NCI-H1092 (cell line): ENCODE measurements around the gene MT2A.
"Not testable (repeated sequence)": the region's sequence is repeated elsewhere in the genome, so short reads cannot be mapped to it uniquely, and the experiment has no call there.

Experiments used
- DNase-seq: peaks from one replicate; lab custom pipeline; 2025; lab: John Stamatoyannopoulos, UW

The MT2A gene

DNA sequence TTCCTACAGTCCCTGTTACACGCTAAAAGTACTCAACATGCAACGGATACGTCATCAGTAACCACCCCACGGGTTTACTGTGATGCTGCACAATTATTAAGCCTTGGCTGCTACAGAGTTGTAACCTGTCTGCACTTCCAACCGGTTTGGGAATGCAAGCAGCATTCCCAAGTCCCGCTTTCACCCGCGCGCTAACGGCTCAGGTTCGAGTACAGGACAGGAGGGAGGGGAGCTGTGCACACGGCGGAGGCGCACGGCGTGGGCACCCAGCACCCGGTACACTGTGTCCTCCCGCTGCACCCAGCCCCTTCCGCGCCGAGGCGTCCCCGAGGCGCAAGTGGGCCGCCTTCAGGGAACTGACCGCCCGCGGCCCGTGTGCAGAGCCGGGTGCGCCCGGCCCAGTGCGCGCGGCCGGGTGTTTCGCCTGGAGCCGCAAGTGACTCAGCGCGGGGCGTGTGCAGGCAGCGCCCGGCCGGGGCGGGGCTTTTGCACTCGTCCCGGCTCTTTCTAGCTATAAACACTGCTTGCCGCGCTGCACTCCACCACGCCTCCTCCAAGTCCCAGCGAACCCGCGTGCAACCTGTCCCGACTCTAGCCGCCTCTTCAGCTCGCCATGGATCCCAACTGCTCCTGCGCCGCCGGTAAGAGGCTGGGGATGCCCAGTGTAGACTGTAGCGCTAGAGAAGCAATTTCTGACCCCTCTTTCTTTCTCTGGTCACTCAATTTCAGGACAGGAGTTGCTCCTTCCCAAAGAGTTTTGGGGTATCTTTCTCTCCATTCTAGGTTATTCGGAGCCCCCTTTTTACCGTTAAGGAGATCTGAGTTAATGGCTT is at the start of gene MT2A:
MT2A (plus strand) TSS at position 542 of the 833 bp plus-strand sequence; CDS start at position 614, 72 bp downstream.
- peak; percentile 8 for DNase-seq

DNA sequence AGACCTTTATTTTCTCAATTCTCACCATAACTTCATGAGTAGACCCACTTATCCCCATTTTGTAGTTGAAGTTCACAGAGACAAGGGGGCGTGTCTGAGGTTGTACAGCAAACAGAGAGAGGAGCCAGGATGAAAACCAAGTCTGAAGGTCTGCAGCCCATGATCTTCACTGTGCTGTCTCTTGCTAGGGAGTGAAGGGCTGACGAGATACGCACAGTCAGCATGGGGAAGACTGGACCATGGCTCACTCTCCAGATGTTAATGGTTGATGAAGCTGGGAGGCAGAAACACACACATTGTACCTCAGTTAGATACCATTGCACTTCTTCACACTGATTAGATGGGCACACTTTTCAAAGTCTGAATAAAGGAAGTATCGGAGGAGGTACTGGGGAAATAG is 49.3 kb upstream of the MT2A start:
- DNase-seq, result no peak

DNA sequence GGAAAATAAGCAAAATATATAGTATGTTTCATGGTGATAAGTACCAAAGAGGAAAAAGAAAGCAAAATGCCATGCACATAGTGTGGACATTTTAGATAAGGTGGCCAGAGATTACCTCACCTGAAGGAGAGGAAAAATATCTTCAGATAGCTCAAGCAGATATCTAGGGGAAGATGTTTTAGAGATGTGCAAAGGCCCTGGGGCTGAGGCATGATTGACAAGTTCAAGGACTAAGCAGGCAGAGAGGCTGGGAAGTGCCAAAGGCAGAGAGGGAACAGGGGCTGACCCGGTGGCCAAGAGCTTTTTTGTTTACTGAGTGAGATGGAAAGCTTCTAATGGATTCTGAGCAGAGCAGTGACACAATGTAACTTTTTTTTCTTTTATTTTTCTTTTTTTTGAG is 47.9 kb upstream of the MT2A start:
- DNase-seq, result no peak

DNA sequence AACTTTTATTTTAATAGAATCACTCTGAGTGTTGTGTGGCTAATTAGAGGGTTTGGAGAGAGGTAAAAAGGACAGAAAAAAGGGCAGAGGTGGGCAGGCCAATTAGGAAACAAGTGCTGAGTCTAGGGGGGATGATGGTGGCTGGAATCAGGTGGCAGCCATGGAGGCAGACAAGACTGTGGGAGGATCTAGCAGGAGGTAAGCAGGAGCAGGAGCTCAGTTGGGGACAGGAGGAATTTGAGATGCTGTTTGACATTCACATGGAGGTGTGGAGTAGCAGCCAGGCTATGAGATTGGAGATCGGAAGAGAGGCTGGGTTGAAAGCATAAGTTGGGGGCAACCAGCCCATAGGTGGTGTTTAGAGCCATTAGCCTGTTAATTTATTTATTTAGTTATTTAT is 47.3 kb upstream of the MT2A start:
- DNase-seq, result no peak

DNA sequence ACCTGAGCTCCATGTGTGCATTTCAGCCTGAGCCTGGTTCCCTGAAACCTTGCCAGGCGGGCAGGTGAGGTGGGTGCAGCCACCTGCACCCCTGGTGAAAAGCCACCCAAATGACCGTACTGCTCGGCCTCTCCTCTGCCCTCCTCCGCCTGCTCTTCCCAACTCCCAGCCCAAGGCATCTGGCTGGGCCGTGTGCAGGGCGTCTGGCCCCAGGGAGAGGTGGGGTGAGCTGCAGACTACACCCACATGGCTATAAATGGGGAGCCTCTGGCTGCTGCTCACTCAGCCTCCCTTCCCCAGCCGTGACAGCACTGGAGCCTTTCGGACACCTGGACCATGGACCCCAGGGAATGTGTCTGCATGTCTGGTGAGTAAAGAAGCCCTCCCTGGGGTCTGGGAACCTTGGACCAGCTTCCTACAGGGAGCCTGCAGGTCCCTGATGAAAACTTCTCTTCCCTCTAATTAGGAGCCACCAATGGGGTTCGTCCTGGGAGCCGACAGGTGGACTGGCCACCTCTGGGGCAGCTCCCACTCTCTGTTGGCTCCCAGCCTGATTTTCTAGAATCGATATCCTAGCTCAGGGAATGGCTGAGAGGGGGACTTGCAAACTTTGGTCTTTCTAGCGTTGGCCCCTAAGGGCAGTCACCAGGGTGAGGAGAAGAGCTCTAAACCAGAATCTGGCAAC is 43.4 kb upstream of the MT2A start, which contains the start of gene MT4:
MT4 (plus strand) TSS at position 281 of the 685 bp plus-strand sequence; CDS start at position 337, 56 bp downstream.
- no peak for DNase-seq

DNA sequence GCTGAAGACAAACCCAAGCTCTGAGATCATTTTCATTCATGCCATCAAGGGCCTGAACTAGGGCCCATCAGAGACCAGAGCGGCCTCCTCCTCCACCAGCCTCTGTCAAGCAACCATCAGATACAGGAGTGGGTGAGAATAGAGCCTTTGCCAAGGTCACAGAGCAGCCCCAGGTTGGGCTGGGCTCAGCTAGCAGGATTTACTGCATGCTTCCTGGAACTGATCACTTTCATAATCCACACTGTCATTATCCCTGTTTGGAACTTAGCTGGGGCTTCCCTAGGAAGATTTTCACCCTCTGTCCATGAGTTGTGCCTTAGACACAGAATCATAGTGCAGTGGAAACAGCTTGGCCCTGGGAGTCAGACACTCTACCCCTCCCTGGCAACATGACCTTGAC is 38.4 kb upstream of the MT2A start:
- no peak for DNase-seq

DNA sequence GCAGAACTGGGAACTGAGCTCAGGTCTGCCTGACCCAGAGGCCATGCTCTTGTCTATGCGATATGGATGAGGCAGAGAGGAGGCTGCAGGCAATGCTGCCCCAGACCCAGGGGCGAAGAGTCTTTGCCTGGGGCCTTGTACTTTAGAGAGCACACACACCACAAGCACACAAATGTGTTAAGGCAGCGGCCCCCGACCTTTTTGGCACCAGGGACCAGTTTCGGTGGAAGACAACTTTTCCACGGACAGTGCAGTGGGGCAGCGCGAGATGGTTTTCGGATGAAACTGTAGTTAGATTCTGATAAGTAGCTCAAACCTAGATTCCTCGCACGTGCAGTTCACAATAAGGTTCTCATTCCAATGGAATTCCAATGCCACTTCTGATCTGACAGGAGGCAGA is 36.9 kb upstream of the MT2A start:
- DNase-seq, result no peak

DNA sequence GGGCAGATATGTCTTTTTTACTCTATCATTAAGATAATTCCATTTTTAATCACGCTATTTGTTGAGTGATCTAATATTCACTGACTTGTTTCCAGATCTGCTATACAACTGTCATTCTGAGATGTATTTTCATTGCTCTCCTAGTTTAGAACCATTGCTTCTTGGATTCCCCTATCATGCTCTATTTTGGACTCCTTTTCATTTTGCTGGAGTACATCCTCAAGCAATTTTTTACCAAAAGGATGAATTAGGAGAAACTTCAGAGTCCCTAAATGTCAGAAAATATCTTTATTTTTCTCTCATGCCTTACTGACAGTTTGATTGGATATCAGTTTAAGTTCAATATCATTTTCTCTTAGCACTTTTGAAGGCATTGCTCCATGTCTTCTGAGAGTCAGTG is 33.8 kb upstream of the MT2A start:
- DNase-seq, result no peak

DNA sequence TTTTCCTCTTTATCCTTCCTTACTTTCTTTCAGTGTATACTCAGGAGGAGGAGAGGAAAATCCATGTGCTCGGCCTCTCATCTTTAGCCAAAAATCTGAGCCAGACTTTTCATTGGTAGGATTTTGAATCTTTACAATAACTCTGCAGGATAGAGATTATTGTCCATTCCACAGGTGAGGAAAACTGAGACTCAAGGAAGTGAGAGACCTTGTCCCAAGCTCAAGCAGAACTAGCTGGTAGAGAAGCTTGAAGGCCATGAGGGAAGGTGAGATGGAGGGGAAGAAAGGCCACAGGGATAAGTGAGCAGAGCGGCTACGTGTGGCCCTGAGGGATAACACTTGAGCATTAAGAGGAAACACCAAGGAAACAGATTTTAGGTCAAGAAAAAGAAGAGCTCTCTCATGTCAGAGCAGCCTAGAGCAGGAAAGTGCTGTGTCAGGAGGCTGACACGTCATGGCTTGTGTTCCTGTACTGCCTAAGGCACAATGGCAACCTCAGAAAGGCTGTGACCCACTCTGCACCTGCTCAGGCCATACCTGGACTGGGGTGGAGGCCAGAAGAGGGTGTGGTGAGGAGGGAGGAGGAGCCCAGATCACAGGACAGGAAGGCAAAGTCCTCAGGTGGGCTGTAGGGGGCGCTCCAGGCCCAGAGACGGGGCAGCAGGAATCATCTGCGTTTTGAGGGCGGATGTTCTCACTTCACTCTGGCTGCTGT is 31.6 kb upstream of the MT2A start:
- DNase-seq, result peak; percentile 4

DNA sequence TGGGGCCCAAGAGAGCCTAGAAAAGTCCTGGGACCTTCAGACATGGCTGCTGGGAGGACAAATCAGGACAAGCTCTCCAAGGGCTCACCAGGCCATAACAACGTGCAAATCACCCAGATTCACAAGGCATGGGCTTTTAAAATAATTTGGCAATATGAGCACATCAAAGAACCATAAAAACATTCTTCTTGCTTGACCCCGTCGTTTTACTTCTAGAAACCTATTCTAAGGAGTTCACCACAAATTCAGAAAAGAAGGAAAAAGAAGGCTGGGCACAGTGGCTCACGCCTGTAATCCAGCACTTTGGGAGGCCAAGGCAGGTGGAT is 31.1 kb upstream of the MT2A start:
- DNase-seq, result no peak

DNA sequence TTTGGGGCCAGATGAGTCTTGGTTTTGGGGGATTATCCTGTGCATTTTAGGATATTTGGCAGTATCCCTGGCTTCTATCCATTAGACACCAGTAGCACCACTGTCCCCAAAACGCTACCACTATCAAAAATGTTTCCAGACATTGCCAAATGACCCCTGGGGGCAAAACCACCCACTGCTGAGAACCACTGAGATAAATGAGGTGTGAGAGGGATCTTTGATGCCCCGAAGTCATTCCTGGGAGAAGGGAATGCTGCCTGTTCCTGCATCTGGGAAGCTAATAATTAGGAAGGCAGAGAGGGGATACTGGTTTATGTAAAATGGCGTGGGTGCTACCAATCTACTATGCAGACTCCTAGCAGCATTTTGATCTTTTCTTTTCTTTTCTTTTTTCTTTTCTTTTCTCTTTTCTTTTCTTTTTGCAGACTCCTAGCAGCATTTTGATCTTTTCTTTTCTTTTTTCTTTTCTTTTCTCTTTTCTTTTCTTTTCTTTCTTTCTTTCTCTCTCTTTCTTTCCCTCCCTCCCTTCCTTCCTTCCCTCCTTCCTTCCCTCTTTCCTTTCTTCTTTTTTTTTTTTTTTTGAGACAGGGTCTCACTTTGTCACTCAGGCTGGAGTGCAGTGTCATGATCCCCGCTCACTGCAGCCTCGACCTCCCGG is 27.9 kb upstream of the MT2A start:
- DNase-seq, result no peak

DNA sequence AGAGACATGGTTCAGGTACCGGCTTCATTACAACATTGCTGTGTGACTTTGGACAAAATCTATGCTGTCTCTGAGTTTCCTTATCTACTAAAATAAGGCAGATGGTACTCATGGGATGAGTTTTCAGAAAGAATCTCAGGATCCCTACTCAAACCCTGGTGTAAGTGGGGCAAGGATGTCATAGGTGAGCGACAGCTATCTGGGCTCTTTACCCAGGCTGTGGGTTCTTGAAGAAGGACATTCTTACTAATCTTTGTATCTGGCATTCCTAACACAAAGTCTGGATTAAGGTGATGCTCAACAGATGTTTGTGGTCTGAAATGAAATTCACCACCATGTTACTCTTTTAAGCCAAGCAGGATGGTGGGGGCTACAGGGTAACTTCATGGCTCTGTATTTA is 25.5 kb upstream of the MT2A start:
- not testable (repeated sequence) for DNase-seq

DNA sequence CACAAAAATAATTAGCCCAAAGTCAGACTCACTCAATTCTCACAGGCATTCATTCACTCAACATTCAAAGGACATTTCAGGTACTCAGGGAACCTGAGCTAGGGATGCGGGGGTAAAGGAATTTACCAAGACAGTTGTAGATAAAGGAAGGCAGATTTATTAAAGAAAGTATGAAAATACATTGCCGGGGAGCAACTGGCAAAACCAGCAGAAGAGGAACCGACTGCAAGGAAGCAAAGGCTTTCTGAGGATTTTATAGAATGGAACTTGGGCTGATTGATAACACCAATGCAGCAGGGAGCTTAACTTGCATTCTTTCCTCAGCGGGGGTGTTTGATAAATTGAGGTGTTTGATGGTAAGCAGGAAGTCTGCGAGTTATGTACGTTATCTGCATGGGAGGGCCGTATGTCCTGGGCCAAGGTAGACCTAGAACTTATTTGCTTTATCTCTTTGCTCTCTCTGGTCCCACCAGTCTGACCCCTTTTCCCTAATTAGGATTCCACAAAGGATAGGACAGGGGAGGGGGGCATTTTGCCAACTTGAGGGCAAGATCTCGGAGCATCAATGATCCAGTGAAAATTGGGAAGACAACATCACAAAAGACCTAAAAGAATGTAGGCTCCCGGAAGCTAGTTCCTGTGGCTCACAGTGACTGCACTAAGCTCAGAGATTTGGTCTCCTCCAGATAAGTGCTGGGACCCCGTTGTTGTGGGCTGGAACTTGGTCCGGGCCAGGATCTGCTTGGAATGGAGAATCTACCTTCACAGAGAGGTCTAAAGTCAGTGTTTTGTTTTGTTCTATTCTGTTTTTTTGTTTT is 24.8 kb upstream of the MT2A start:
- DNase-seq, result no peak

DNA sequence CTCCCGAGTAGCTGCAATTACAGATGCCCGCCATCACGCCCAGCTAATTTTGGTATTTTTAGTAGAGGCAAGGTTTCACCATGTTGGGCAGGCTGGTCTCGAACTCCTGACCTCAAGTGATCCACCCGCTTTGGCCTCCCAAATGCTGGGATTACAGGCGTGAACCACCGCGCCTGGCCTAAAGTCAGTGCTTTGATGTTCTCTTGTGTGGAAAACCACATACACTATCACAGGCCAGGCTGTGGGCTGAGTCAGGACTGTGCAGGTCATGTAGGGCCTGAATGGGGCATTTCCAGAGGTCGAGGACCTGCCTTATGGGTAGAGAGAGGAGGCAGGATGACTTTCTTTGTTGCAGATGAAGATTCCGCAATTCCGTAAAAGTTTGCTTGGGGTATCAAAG is 24.1 kb upstream of the MT2A start:
- no peak for DNase-seq

DNA sequence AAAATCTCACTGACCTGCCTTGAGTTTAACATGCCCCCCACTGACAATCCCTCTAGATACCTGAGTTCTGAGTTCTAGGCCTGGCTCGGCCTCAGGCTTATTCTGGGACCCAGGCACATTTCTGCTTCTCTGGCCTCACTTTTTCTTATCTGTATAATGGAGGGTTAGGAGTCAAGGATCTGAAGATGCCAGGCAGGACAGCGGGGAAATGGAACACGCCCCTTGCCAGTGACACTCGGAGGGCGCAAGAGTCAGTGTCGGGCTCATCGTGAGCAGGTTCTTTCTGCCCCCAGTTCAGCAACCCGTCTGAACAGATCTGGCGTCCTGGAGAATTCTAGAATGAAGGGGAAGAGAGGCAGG is 19.6 kb upstream of the MT2A start:
- DNase-seq, result no peak

DNA sequence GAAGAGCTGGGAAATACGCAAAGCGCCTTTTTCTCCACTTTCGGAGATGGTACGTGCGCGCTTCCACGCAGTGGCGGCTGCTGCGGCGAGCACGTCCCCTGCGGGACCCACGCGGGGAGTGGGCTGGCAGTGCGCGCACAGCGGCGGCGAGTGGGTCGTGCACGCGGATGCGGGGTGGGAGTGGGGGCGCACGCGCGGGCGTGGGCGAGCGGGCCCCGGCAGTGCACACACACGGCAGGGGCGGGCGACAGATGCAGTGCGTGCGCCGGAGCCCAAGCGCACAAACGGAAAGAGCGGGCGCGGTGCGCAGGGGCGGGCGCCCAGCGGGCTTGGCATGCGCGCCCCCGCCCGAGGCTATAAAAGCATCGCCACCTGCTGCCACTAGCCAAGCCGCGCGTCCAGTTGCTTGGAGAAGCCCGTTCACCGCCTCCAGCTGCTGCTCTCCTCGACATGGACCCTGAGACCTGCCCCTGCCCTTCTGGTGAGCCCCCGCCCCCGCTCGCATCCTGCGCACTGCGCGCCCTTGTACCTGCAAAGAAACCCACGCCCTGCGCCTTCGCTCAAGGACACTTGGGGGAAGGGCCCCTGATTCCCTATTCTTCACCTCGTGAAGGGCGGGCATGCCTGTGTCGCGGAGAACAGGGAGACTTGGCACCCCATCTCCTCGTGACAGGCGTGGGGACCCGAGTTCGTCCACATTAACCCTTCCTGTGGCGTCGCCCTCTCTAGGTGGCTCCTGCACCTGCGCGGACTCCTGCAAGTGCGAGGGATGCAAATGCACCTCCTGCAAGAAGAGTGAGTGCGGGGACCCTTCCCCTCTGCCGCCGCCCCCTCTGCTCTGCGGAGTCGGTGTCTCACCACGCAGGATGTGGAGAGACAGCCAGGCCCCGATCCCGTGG is 19.0 kb upstream of the MT2A start, which contains the start of gene MT3:
MT3 (plus strand) TSS at position 388 of the 899 bp plus-strand sequence; CDS start at position 451, 63 bp downstream.
- peak; percentile 67 for DNase-seq

DNA sequence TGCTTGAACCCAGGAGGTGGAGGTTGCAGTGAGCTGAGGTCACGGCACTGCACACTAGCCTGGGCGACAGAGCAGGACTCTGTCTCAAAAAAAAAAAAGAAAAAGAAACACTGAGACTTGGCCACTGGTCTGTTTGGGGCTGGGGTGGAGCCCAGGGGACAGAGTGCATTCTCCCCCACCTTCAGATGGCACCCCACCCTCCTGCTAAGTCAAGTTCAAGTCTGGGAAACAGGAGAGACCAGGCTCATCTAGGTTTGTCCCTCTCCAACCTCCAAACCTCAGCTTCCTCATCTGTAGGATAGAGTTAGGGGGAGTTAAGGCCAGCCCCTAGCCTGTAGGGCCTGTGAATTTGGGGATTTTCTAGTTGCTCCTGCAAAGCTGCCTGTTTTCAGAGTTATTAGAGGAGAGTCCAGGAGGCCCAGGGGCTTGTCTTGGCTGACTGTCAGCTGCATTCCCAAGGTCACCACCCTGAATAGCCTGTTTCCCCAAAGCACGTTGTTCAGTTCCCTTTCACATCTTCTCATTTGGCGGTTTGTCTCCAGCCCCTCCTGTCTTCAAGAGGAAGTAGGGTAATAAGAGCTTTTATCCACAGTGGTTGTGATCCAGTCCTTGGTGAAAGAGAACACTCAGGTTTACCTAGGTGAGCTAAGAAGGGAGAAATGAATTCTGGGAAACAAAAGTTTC is 16.9 kb upstream of the MT2A start:
- DNase-seq, result no peak

DNA sequence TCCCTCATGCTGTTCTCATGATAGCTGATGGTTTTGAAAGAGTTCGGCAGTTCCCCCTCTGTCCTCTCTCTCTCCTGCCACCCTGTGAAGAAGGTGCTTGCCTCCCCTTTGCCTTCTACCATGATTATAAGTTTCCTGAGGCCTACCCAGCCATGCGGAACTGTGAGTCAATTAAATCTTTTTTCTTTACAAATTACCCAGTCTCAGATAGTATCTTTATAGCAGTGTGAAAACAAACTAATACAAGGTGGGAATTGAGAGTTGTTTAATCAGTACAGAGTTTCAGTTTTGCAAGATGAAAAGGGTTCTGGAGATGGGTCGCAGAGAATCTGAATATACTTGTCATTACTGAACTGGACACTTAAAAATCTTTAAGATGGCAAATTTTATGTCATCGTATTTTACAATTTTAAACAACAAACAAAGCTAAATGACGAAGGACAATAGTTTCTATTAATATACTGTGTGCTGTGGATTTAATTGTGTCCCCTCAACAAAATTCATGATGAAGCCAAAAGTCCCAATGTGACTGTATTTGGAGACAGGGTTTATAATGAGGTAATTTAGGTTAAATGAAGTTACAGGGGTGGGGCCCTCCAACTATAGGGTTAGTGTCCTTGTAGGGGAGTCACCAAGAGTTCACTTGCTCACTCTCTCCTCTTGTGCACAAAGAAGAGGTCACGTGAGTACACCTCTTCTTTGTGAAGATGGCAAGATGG is 14.7 kb upstream of the MT2A start:
- DNase-seq, result no peak

DNA sequence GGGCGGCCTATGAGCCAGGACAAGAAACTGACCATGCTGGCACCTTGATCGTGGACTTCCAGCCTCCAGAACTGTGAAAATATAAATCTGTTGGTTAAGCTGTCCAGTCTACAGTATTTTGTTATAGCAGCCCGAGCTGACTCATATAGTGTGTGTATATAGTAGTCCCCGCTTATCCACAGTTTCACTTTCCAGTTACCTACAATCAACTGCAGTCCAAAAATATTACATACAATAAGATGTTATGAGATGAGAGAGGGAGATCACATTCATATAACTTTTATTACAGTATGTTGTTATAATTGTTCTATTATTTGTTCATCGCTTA is 14.1 kb upstream of the MT2A start:
- DNase-seq, result no peak
